ENCODE data around the gene SPSB2. TPM values are rescaled to one million over a fixed set of nuclear protein-coding genes. Genes with fewer than 3 reads are reported as not detected.

Gene SPSB2
- total and polyA plus RNA-seq, 2 experiments from 2014 or later, result 8.2 to 13.1 TPM

DNA sequence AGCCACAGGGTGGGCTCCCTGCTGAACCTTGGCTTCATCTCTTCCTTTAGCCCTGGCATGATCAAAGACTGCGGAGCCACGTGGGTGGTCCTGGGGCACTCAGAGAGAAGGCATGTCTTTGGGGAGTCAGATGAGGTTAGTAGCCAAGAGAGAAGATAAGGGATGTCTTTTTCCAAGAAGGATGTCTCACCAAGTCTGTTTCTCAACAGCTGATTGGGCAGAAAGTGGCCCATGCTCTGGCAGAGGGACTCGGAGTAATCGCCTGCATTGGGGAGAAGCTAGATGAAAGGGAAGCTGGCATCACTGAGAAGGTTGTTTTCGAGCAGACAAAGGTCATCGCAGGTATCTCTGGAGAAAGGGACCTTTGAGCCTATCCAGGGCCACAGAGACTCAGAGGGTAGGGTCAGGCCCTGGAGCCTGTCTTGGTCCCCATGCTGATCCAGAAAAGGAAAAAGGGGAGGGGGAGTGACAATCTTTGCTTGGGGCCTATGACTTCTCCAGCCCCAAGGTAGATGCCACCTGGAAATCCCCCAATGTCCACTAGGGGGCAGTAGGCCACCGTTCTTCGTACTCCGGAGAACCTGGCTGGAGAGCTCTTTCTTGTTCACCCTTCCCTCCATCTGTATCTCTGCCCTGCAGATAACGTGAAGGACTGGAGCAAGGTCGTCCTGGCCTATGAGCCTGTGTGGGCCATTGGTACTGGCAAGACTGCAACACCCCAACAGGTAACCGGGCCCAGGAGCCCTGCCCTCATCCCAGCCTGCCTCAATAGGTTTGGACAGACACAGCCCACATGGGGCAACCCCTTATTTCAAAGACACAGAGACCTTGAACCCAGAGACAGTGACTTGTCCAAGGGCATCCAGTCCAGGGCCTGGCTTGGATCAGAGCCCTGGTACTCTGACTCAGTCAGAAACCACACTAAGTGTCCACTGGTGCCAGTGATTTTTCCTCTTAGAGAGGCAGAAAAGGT is 3.8 kb downstream of the SPSB2 start:
- peak overlapping the region; percentile 97 for H3K4me3 ChIP-seq
- H3K36me3 ChIP-seq (ENCODE audit: insufficient read depth), result peaks cover 14% of the 10 kb centered on the region; the same call in 1 of the 2 replicates
- no peaks in the 10 kb centered on the region for H3K9me2 ChIP-seq (ENCODE audit: insufficient read depth)
- peaks cover 56% of the 10 kb centered on the region for H3K4me1 ChIP-seq (ENCODE audit: insufficient read depth)
- peaks cover 32% of the 10 kb centered on the region for H4K20me1 ChIP-seq (replicated peaks; ENCODE audit: insufficient read depth)
- peak overlapping the region; percentile 100 for H3K4me2 ChIP-seq
- peak; percentile 1 for ATAC-seq
- peaks cover 61% of the 10 kb centered on the region for H3K36me3 Mint-ChIP-seq (ENCODE audit: low read depth)
- DNase-seq (ENCODE audit: low spot score), result peak; percentile 96
- H3K9me3 Mint-ChIP-seq, result no peaks in the 10 kb centered on the region; the same call in 1 of the 3 replicates
- no peak overlapping the region for H2AFZ ChIP-seq
- H3K79me2 ChIP-seq (replicated peaks; ENCODE audit: insufficient read depth), result peaks cover 28% of the 10 kb centered on the region
- no peak for TF ChIP-seq STAT1 (IDR thresholded peaks at IDR 0.05; ENCODE audit: unreplicated experiment)
- no peak for TF ChIP-seq JUNB (IDR thresholded peaks at IDR 0.05; ENCODE audit: unreplicated experiment)
- TF ChIP-seq POLR2AphosphoS5 (IDR thresholded peaks at IDR 0.05; ENCODE audit: low read depth), result peak; percentile 56; the same call in 1 of the 2 replicates
- TF ChIP-seq, protein P1, sequence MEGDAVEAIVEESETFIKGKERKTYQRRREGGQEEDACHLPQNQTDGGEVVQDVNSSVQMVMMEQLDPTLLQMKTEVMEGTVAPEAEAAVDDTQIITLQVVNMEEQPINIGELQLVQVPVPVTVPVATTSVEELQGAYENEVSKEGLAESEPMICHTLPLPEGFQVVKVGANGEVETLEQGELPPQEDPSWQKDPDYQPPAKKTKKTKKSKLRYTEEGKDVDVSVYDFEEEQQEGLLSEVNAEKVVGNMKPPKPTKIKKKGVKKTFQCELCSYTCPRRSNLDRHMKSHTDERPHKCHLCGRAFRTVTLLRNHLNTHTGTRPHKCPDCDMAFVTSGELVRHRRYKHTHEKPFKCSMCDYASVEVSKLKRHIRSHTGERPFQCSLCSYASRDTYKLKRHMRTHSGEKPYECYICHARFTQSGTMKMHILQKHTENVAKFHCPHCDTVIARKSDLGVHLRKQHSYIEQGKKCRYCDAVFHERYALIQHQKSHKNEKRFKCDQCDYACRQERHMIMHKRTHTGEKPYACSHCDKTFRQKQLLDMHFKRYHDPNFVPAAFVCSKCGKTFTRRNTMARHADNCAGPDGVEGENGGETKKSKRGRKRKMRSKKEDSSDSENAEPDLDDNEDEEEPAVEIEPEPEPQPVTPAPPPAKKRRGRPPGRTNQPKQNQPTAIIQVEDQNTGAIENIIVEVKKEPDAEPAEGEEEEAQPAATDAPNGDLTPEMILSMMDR (conservative IDR thresholded peaks at IDR 0.05; ENCODE audit: low read depth in 2 of 2), result peak; percentile 91 to 94
- no peak for TF ChIP-seq EZH2 (IDR thresholded peaks at IDR 0.05; ENCODE audit: low read depth, unreplicated experiment)
- TF ChIP-seq, protein P2, sequence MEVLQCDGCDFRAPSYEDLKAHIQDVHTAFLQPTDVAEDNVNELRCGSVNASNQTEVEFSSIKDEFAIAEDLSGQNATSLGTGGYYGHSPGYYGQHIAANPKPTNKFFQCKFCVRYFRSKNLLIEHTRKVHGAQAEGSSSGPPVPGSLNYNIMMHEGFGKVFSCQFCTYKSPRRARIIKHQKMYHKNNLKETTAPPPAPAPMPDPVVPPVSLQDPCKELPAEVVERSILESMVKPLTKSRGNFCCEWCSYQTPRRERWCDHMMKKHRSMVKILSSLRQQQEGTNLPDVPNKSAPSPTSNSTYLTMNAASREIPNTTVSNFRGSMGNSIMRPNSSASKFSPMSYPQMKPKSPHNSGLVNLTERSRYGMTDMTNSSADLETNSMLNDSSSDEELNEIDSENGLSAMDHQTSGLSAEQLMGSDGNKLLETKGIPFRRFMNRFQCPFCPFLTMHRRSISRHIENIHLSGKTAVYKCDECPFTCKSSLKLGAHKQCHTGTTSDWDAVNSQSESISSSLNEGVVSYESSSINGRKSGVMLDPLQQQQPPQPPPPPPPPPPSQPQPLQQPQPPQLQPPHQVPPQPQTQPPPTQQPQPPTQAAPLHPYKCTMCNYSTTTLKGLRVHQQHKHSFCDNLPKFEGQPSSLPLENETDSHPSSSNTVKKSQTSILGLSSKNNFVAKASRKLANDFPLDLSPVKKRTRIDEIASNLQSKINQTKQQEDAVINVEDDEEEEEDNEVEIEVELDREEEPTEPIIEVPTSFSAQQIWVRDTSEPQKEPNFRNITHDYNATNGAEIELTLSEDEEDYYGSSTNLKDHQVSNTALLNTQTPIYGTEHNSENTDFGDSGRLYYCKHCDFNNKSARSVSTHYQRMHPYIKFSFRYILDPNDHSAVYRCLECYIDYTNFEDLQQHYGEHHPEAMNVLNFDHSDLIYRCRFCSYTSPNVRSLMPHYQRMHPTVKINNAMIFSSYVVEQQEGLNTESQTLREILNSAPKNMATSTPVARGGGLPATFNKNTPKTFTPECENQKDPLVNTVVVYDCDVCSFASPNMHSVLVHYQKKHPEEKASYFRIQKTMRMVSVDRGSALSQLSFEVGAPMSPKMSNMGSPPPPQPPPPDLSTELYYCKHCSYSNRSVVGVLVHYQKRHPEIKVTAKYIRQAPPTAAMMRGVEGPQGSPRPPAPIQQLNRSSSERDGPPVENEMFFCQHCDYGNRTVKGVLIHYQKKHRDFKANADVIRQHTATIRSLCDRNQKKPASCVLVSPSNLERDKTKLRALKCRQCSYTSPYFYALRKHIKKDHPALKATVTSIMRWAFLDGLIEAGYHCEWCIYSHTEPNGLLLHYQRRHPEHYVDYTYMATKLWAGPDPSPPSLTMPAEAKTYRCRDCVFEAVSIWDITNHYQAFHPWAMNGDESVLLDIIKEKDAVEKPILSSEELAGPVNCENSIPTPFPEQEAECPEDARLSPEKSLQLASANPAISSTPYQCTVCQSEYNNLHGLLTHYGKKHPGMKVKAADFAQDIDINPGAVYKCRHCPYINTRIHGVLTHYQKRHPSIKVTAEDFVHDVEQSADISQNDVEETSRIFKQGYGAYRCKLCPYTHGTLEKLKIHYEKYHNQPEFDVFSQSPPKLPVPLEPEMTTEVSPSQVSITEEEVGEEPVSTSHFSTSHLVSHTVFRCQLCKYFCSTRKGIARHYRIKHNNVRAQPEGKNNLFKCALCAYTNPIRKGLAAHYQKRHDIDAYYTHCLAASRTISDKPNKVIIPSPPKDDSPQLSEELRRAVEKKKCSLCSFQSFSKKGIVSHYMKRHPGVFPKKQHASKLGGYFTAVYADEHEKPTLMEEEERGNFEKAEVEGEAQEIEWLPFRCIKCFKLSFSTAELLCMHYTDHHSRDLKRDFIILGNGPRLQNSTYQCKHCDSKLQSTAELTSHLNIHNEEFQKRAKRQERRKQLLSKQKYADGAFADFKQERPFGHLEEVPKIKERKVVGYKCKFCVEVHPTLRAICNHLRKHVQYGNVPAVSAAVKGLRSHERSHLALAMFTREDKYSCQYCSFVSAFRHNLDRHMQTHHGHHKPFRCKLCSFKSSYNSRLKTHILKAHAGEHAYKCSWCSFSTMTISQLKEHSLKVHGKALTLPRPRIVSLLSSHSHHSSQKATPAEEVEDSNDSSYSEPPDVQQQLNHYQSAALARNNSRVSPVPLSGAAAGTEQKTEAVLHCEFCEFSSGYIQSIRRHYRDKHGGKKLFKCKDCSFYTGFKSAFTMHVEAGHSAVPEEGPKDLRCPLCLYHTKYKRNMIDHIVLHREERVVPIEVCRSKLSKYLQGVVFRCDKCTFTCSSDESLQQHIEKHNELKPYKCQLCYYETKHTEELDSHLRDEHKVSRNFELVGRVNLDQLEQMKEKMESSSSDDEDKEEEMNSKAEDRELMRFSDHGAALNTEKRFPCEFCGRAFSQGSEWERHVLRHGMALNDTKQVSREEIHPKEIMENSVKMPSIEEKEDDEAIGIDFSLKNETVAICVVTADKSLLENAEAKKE (CRISPR knock-in tag; IDR thresholded peaks at IDR 0.05), result peak; percentile 58; the same call in 1 of the 2 replicates
- H3K4me1 Mint-ChIP-seq, result peaks cover 57% of the 10 kb centered on the region
- peak overlapping the region; percentile 85 for H3K27ac ChIP-seq (ENCODE audit: low read depth)
- peak overlapping the region; percentile 94 for H3K27ac Mint-ChIP-seq
- no peaks in the 10 kb centered on the region for H3K27me3 ChIP-seq (ENCODE audit: insufficient read depth)
- H3K27me3 Mint-ChIP-seq (ENCODE audit: insufficient read depth, low read depth, poor library complexity), result peaks cover 54% of the 10 kb centered on the region
- H3K4me3 Mint-ChIP-seq, result peak overlapping the region; percentile 94
- H3F3A ChIP-seq (replicated peaks; ENCODE audit: low read depth), result peaks cover 68% of the 10 kb centered on the region

All from GM23338 (cell line).